Measurements from ENCODE around the gene RABEP1.

RABEP1 gene

DNA sequence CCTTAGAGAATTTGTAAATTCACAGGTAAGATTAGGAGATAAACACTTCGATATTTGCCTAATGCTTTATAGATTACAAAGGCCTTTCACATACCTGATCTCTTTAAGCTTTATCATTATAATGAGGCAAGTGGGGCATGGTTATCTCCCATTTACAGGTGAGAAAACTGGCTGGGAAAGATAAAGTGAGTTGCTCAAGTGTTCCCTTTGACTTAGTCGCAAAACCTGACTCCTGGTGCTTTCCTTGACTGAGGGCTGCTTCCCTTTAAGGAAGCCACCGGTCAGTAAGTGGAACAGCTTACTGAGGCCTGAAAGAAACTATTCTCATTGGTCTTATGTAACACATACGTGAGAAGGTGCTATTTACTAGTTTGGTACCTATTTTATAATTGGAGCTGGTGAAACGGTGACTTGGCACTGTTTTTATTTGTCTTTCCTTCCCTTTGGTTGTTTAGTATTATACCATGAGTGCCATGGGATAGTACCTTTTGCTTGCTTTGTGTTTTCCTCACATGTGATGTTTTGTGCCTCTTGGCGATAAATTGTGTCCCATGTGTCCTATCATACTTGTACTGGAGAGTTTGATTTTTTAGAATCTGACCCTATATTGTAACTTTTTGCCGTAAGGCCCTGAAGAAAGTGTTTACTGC lies 80.2 kb downstream of the RABEP1 start:
- DNase-seq: no peak

DNA sequence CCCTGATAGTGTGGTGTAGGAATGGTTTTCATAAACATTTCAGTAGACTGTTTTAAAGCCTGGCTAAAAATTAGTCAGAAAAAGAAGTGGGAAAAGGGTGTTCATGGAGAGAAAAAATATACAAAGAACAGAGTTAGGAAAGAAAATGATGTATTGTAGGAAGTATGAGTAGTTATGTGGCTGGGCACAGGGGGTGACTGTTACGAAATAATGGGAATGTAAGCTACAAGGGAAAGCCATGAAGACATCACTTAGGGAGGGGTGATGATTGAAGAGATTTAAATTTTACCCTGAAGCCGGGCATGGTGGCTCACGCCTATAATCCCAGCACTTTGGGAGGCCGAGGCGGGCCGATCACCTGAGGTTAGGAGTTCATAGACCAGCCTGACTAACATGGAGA lies 82.1 kb downstream of the RABEP1 start:
- no peak for DNase-seq

DNA sequence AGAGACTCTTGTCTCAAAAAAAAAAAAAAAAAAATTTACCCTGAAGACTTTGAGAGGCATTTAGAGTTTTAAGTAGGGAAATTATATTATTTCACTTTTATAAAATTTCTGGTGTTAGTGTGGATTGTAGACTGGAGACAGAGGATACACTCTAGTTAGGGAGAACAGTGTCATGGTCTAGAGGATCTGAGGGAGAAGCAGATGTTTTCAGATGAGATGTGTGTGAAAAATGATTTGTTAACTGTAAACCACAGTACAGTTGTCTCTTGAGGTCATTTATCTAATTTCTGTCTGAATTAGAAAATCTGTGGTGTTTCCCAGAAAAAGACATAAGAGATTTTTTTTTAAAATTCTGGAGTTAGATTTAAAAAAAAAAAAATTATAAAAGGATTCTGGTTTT lies 82.6 kb downstream of the RABEP1 start:
- no peak for DNase-seq

DNA sequence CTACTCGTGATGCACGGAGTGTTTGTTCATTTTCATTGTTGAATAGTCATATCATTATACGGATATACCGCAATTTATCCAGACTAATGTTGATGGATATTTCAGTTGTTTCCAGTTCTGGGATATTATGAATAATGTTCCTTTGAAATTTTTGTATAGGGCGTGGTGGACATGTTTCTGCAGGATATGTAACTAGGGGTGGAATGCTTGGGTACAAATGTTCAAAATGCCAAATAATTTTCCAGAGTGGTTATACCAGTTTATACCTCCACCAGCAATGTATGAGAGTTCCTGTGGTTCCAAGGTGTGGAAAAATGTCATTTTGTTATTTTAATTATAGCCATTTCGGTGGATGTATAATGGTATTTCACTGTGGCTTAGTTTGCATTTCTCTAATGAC lies 83.7 kb downstream of the RABEP1 start:
- no peak for DNase-seq

DNA sequence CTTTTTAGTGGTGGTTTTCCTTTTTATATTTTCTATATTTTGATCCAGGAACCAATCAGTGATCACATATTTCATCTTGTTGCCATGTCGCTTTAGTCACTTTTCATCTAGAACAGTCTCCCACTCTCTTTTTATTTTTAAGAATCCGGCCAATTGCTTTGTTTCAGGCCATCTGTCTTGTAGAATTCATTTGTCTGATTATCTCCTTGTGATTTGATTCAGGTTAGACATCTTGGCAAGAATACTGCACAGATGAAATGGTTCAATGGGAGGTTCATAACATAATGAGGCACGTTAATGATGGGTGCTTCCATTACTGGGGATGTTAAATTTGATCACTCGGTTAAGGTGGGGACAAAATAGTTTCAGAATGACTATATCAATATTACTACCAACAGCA lies 88.3 kb downstream of the RABEP1 start:
- no peak for DNase-seq

DNA sequence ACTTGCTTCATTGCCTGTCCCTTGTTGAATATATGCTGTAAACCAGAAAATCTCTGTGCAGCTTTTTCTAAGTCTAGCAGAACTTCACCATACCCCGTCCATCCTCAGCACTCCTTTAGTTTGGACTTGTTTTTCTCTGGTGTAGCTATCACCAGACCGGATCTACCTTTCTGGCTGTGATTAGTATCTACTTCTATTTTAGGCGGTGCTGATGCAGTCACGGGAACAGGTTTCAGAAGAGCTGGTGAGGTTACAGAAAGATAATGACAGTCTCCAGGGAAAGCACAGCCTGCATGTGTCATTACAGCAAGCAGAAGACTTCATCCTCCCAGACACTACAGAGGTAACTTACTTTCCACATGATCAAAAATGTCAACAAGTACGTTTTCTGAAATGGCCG lies 91.0 kb downstream of the RABEP1 start:
- DNase-seq: no peak

DNA sequence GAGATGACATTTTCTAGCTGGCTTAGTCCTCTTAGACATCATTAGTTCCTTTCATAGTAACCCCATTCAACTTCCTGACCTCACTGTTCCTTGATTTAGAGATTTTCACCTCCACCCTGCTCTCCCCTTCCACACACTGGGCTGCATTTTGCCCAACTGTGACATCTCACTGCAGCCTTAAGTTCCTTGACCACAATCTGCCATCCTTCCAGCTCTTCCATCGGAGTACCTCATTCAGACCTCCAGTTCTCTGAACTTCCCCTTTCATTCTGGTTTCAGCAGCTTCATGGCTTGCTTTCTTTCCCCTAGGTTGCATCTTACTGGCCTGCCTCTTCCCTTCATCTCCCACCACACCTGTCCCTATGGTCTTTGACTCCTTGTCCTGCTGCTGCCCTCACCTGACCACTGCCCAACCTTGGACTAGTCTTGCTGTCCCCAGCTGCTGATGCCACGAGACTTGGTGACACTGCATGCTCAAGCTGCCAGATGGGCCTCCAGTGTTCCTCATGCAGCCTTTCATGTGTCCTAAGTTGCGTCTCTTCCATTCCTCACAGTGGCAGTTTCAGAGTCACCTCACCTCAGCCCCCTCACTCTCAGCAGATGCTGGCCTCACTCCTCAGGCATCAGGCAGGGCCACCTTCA lies 96.6 kb downstream of the RABEP1 start:
- DNase-seq: no peak

DNA sequence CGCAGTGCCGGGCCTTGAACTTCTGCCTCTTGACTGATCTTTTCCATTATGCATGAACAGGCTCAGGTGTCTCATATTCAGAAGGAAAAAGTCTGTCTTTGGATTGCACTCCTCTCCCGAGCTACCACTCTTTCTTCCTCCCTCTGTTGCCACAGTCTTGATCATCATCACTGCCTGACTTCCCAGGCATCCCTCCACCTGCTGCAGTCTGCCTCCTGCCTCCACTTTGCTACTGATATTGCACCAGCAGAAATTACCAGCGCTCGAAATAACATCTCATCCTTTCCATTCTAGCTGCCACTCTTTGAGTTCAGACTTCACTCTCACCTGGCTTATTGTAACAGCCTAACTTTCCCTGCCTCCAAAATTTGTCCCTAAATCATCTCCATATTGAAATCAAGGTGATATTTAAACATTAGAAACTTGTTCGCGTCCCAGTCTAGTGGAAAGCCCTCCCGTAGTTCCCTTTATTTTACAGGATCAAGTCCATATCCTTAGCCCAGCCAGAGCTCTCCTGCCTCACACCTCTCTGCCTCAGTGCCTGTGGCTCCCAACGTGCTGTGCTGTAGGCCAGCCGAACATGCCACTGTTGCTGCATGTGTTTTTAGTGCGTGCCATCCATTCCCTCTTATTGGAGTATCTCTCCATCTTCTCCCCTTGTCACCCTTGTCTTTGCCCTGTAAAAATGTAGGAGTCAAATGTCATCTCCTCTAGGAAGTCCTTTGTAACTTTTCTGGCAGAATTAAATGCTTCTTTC lies 97.4 kb downstream of the RABEP1 start:
- DNase-seq: no peak

DNA sequence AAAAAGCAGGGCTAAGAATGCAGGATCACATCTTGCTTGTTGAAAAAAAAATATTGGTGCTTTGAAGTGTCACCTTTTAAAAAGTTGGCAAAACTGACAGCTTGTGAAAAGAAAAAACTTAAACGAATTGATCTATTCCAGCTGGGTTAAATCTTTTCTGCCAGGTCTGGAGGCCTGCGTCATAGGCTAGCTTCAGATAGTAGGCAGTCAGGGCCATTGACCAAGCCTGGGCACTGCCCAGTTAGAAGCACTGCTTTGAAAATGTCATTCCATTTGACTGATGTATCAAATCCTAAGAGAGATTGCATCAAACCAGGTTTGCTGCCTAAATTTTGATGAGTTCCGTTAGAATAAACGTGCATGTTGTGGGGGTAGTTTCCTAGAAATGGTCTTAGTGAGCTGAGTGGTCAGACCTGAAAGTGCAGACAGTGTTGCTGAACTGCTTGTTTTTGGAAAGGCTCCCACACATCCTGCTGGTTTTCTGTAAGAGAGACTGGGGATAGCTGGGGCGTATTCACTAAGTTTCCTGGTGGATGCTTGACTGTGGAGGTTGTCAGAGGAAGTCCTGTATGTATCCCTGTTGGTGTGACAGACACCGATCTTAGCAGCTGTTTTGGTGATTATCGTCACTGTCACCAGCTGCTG lies 98.5 kb downstream of the RABEP1 start:
- DNase-seq: no peak

DNA sequence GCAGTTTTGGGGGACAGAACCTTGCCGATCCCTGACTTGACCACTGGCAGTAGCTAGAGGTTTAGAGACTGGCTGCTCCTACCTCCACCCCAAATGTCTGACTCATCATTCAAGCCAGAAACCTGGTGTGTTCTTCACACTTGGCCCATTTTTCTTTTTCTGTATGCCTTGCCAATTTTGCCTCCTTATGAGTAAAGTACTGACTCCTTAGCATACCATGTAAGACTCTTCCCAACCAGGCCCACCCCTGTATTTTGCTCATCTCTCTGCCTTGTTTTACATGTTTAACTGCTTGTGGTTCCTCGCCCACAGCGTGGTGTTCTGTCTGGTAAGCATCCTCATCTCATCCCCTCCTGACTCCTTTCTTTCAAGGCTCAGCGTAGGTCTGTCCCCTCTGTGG lies 99.5 kb downstream of the RABEP1 start:
- no peak for DNase-seq

DNA sequence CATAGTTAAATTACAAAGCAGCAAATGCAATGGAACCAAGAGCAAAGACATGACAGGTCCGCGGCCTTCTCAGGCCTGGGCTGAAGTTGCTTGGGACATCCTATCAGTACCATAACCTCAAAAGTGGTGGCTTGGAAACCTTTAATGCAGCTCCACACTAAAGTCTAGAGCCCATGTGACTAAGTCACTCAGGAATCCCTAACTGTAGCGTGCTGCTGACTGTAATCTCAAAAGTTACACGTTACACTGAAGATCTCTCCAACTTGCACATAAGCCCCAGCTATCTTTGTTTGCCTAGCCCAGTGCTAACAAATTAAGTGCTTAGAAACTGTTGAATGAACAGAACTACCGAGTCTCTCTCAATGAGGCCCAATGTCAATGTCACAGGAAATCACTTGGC lies 109.6 kb downstream of the RABEP1 start:
- DNase-seq: no peak

DNA sequence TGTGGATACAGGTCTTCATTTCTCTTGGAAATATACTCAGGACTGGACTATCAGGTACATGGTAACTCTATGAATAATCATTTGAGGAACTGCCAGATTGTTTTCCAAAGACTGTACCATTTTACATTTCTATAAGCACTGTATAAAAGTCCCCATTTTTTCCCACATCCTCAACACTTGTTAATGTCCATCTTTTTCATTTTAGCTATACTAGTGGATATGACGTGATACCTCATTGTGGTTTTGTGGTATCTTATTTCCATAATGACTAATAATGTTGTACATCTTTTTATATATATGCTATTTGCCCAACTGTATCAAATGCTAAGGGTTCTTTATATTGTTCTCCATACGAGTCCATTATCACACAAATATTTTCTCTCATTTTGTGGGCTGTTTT lies 114.5 kb downstream of the RABEP1 start:
- no peak for DNase-seq

DNA sequence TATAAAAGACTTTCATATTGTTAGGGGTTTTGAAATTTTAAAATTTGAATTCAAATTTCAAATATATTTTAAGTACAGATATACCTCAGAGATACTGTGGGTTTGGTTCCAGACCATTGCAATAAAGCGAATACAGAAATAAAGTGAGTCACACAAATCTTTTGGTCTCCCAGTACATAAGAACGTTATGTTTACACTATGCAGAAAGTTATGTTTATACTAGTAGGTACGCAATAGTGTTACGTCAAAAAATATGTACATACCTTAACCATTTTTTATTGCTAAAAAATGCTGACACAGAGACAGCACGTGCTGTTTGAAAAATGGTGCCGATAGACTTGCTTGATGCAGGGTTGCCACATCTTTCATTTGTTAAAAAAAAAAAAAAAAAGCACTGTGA lies 117.7 kb downstream of the RABEP1 start:
- no peak for DNase-seq

DNA sequence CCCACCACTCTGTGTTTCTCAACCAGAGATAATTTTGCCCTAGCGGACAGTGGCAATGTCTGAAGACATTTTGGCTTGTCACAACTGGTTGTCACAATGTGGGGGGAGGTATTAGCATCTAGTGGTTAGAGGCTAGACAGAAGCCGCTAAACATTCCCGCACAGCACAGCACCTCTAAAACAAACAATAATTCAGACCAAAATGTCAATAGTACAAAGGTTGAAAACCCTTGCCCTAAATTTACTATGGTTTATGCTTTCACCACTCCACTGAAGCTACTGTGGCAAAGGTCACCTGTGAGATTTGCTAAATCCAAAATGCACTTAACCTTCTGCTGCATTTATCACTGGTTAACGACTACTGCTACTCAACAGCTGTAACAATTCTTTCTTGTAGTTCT lies 123.3 kb downstream of the RABEP1 start:
- no peak for DNase-seq

DNA sequence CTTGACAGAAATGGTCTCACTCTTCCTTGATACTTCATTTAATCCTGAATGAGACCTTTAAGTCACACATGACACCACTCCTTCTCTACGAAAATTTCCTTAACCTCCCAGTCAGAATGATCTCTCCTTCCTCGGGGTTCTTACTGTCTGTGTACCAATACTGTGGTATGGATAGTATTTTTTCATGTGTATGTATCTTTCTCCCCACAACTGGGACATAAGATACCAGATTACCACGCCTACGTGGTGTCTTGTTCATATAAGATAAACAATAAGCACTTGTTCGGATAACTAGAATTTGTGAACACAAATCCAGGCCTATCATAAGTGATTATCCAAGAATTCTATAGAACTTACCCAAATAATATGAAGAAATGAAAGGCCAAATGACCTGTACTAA lies 126.1 kb downstream of the RABEP1 start:
- DNase-seq: no peak

DNA sequence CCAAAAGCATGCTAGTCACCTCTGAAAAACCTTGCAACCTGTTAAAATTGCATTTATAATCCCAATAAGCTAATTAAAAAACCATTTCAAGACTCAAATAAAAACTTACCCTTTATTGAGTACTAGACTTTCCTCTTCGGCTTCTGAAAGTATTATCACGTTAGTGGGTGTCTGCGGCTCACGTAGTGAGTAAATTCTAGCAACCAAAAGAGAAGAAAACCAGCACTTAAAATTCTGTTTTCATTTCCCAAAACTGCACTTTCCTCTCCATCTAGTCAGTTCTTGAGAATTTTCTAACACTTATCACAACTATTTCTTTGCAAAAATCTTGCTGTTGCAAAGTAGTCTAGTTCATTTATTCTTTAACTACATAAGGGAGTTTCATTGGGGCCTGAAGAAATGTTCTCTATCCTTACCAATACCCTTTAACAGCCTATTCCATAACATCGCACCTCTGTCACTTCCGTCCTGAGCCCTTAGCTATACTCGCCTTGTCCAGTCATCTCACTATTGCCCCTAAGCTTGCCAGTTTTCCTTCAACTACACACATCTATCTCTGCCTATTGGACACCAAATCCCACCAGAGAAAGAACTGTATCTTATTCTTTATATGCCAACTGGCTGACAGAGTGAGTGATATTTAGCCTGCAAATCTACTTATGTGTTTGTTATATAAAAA lies 128.6 kb downstream of the RABEP1 start:
- no peak for DNase-seq

DNA sequence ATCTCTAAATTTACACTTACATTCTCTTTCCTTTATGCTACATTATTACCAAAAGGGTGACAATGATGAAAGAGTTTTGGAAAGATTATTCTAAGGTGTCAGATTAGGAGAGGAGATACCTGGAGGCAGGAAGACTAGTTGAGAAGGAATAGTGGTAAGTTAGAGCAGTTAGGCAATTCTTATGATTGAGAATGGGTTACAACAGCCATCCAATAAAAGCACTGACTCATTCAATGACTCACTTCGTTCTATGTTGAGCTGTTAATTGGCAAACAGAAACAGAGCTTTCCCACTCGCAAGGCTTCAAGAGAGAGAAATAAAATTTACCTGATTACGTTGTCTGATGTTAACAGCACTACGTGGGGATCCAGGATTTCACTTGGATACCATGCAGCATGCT lies 131.6 kb downstream of the RABEP1 start:
- DNase-seq: no peak

DNA sequence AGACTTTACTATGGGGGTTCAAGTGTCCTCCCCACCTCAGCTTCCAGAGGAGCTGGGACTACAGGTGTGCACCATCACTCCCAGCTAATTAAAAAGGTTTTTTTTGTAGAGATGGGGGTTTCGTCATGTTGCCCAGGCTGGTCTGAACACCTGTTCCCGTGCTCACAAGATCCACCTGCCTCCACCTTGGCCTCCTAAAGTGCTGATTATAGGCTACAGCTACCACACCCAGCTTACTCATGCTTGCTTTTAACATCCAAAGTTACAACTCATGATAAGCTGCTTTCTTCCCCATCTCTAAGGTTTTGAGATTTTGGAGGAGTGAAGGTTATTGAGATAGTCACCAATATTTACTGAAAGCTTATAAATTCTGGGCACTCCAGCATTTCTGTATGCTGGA lies 134.8 kb downstream of the RABEP1 start:
- DNase-seq: no peak

DNA sequence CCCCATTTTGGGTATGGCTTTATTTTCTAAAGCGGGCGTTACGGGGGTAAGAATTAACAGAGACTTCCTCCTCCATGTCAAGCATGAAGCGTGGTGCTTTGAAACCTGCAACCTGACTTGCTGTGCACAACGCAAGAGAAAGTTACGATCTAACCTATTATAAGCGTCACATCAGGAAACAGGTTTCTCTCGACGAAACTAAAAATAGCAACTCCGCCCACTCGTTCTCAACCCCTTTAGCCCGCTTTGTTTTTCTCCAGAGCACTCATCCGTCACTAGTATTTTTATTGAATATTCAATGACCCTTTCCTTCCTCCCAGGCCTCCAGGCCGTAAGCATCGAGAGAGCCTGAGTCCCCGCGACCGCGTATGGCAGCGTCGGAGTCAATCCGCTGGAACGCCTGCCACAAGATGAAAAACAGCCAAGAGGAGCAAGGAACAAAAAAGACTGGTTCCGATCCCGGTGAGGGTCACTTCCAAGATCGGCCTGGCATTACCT lies 136.8 kb downstream of the RABEP1 start:
- DNase-seq: no peak

DNA sequence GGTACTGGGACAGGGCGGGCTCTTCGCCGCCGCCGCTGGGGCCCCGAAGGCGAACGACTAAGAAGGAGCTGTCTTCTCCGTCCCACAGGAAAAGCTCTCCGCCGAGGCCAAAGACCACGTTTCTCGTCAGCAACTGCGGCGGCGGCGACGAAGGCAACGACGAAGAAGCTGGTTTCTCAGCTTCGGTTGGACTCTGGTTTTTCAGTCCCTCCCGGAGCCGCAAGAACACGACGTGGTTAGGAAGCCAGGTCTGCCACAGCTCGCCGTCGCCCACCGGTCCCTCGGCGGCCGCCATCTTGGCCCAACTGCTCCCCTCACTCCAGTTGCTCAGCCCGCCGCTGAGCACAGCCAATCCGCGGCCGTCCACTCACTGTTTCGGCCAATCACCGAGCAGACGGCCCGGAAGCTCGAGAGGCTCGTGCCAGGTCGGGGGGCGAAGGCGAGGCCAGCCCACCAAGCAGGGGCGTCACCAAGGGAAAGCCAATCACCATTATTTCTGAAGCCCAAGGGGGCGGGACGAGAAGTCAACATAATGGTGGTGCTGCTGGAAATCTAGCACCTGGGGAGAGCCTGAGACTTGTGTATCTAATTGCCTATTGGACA lies 137.4 kb downstream of the RABEP1 start, which contains the start of gene NUP88:
Gene NUP88 (minus strand): TSS at position 307 of the 603 bp plus-strand sequence. CDS start 12 bp downstream, at position 295.
- peak; percentile 82 for DNase-seq

DNA sequence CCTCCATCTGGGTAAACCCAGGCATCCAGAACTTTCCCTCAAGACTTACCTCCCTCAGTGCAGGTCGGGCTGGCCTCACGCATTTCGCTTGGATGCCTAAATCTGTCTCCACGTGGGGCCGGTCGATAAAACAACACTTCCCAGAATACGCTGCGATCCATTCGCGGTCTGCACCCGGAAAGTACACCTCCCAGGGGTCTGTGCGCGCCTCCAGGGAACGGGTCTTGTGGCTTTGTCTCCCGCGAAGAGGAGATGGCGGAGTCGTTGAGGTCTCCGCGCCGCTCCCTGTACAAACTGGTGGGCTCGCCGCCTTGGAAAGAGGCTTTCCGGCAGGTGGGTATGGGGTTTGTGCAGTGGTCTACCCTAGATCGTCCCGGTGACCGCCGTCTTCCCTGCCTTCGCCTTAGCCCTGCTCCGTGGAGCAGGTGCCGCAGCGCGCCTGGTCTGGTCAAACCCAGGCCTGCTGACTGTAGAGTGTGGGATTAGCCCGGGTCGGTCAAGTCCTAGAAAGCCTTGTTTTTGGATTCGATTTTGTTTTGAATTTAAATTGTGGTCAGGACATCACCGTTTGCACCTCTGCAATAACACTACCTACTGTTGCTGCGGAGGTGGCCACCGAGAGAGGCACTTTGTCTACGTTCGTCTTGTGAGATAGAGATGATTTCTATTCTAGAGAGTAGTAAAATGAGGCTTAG lies 138.0 kb downstream of the RABEP1 start, which contains the start of gene RPAIN:
Gene RPAIN (plus strand): TSS at position 224 of the 695 bp plus-strand sequence. CDS start 29 bp downstream, at position 253.
- DNase-seq: peak; percentile 58

DNA sequence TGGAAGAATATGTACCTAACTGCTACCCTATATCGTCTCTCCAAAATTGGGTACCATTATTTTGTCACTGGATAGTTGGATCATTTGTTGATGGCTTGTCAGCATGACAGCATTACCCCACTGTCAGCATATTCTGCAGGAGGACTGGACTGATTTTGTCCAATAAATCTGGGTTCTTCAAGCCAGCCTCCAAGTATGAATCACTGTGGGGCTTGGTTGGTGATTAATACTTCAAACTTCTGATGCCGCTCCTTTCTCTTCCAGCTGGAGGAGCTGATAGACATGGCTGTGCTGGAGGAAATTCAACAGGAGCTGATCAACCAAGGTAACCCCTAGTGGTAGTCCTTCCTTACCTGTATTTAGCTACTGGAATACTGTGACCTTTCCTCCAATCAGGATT lies 140.4 kb downstream of the RABEP1 start:
- no peak for DNase-seq
